Peyer's patch (tissue), 4 donors: ENCODE results near the gene APOBEC3A. TPM values are rescaled to one million over a fixed set of nuclear protein-coding genes. Genes with fewer than 3 reads are reported as not detected.

ENCODE experiments used
- DNase-seq, 3 donors: peaks; one replicate each; pipeline ENCODE4 v3.0.0-alpha.2; 2017 to 2019
- H3K27ac ChIP-seq, 4 donors: fragments of 200-600 bp; sonication (generic); one replicate each; pipeline ENCODE4 v1.5.1; 2016 to 2019
- H3K27me3 ChIP-seq, 2 donors: fragments of 200-600 bp; sonication (generic); one replicate each; pipeline ENCODE4 v1.5.1; 2019
- H3K36me3 ChIP-seq, 3 donors: fragments of 200-600 bp; sonication (generic); one replicate each; pipeline ENCODE4 v1.5.1; 2016 to 2019
- H3K4me1 ChIP-seq, 4 donors: fragments of 200-600 bp; sonication (generic); one replicate each; pipeline ENCODE4 v1.5.1; 2016 to 2019
- H3K4me3 ChIP-seq, 4 donors: fragments of 200-600 bp; sonication (generic); 1 replicate in 3 of 4; 2 replicates in 1 of 4; pipeline ENCODE4 v1.5.1; 2016 to 2019; ENCODE audit warnings: mild to moderate bottlenecking in 1 of 4
- H3K9me3 ChIP-seq, 4 donors: fragments of 200-600 bp; sonication (generic); one replicate each; pipeline ENCODE4 v1.5.1; 2016 to 2019; ENCODE audit warnings: mild to moderate bottlenecking in 1 of 4
- CTCF ChIP-seq, 6 experiments: fragments of 450-650 bp in 4 of 6; fragments of 200-600 bp in 2 of 6; sonication (generic) in 1 of 6; IDR thresholded peaks; one replicate each; pipeline ENCODE4 v1.5.1; 2017 to 2019; ENCODE audit warnings: antibody characterized with exemption in 6 of 6, mild to moderate bottlenecking in 3 of 6, moderate library complexity in 1 of 6
- POLR2A ChIP-seq, 2 donors: fragments of 450-650 bp; IDR thresholded peaks; one replicate each; pipeline ENCODE4 v1.5.1; 2017; ENCODE audit warnings: antibody characterized with exemption in 2 of 2, mild to moderate bottlenecking in 2 of 2, moderate library complexity in 2 of 2
- total RNA-seq, 4 donors: library from RNA; depleted of rRNA; stranded (reverse); fragments of >200 nt; gene quantifications; one replicate each; pipeline ENCODE4 v1.1.0, GENCODE V29; 2016

The APOBEC3A gene
- 1 to 10 TPM in 1 of 4 donors, not detected in 3; 9.1 TPM for total RNA-seq

DNA sequence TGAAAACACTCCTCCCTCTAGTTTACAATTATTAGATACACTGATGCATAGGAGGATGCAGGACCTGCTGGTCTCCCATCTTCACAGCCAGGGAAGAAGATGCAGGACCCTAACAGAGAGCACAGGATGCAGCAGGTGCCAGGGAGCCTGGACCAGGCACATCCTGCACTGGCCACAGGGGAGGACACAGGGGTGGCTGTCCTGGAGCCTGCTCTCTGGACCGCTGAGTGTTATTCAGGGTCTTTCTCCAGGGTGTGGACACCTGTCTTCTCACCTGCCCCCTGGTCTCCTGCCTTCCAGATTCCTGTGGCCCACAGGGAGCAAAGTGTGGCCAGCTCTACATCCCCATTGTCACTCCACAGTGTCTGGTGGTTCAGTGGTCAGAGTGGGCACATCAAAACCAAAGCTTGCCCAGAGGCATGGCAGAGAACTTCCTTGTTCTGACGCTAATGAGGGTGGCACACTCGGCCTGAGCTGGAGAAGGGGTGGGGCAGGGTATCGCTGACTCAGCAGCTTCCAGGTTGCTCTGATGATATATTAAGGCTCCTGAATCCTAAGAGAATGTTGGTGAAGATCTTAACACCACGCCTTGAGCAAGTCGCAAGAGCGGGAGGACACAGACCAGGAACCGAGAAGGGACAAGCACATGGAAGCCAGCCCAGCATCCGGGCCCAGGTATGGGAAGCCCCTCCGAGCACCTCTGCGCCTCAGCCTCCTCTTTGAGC lies at the start of gene APOBEC3A:
APOBEC3A (plus strand) TSS at position 564 of the 725 bp plus-strand sequence; CDS start at position 647, 83 bp downstream.
- no peaks in the 10 kb centered on the region for H3K36me3 ChIP-seq
- H3K4me3 ChIP-seq: no peak within 1 kb of the TSS
- H3K27me3 ChIP-seq: no peaks in the 10 kb centered on the region
- TF ChIP-seq CTCF (IDR thresholded peaks at IDR 0.05): no peak
- no peak for TF ChIP-seq POLR2A (IDR thresholded peaks at IDR 0.05)
- no peaks in the 10 kb centered on the region for H3K9me3 ChIP-seq
- DNase-seq: peak in 2 of 3 donors; percentile 77 to 82
- H3K4me1 ChIP-seq: peaks cover 0 to 7% (median 2%) of the 10 kb centered on the region in 4 donors
- H3K27ac ChIP-seq: no peak within 1 kb of the TSS

DNA sequence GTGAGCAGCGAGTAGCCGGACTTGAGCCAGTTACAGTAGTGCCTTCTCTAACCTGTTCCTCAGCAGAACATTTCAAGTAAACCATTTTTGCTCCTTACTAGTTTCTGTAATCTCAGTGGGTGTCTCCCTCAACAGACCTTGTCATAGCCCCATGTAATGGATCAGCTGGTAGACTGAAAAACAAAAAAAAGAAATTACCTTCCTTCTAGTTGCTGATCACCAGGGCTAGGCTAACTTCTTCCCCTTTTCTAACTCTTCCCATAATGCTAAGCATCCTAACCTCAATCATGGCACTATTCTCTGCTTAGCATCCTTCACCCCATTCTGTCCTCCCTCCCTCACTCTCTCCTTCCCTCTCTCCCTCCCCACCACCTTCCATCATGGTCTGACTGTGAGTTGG lies 49.6 kb upstream of the APOBEC3A start:
- Histone ChIP-seq H3K27me3 (no peaks in the 10 kb centered on the region), H3K36me3 (no peaks in the 10 kb centered on the region), H3K4me3 (no peak overlapping the region), H3K27ac (no peak overlapping the region), H3K4me1 (no peaks in the 10 kb centered on the region), H3K9me3 (no peaks in the 10 kb centered on the region)
- DNase-seq: no peak
- TF ChIP-seq CTCF (IDR thresholded peaks at IDR 0.05) (no peak), POLR2A (IDR thresholded peaks at IDR 0.05) (no peak)

GRCh38 chr22:38911434-38911833 lies 46.0 kb upstream of the APOBEC3A start:
- Histone ChIP-seq H3K36me3 (no peaks in the 10 kb centered on the region), H3K27me3 (no peaks in the 10 kb centered on the region), H3K4me1 (no peaks in the 10 kb centered on the region), H3K27ac (no peak overlapping the region), H3K4me3 (no peak overlapping the region), H3K9me3 (no peaks in the 10 kb centered on the region)
- TF ChIP-seq POLR2A (IDR thresholded peaks at IDR 0.05) (no peak), CTCF (IDR thresholded peaks at IDR 0.05) (no peak)
- no peak for DNase-seq

- Histone ChIP-seq H3K27ac (no peak overlapping the region), H3K9me3 (no peaks in the 10 kb centered on the region), H3K4me3 (no peak overlapping the region), H3K27me3 (no peaks in the 10 kb centered on the region), H3K36me3 (no peaks in the 10 kb centered on the region), H3K4me1 (peaks cover 0 to 28% (median 2%) of the 10 kb centered on the region in 4 donors)
- TF ChIP-seq CTCF (IDR thresholded peaks at IDR 0.05) (no peak), POLR2A (IDR thresholded peaks at IDR 0.05) (no peak)
- no peak for DNase-seq
Measured at GRCh38 chr22:38919631-38920190, 37.7 kb upstream of the APOBEC3A start.

- Histone ChIP-seq H3K4me1 (peaks cover 0 to 40% (median 2%) of the 10 kb centered on the region in 4 donors), H3K27ac (peak overlapping the region in 1 of 4 donors; percentile 51), H3K4me3 (no peak overlapping the region), H3K36me3 (no peaks in the 10 kb centered on the region), H3K27me3 (no peaks in the 10 kb centered on the region), H3K9me3 (no peaks in the 10 kb centered on the region)
- TF ChIP-seq CTCF (IDR thresholded peaks at IDR 0.05) (no peak), POLR2A (IDR thresholded peaks at IDR 0.05) (no peak)
- peak in 2 of 3 donors; percentile 89 to 95 for DNase-seq
Measured at GRCh38 chr22:38921120-38921519, 36.3 kb upstream of the APOBEC3A start.
